Vagina (tissue), 2 donors: ENCODE results near the gene SPATA31C1. TPM values are rescaled to one million over a fixed set of nuclear protein-coding genes. Genes with fewer than 3 reads are reported as not detected.

Experiments
- DNase-seq, 2 donors: peaks; one replicate each; pipeline ENCODE4 v3.0.0-alpha.2; 2017; ENCODE audit errors: extremely low spot score in 2 of 2
- H3K27ac ChIP-seq: fragments of 200-600 bp; sonication (generic); one replicate; pipeline ENCODE4 v1.5.1; 2019
- H3K27me3 ChIP-seq: fragments of 200-600 bp; sonication (generic); one replicate; pipeline ENCODE4 v1.5.1; 2019
- H3K36me3 ChIP-seq, 2 donors: fragments of 200-600 bp; sonication (generic); one replicate each; pipeline ENCODE4 v1.5.1; 2017 to 2019
- H3K4me1 ChIP-seq: fragments of 200-600 bp; sonication (generic); one replicate; pipeline ENCODE4 v1.5.1; 2019
- H3K4me3 ChIP-seq, 2 donors: fragments of 200-600 bp; sonication (generic); 1 replicate in 1 of 2; 2 replicates in 1 of 2; pipeline ENCODE4 v1.5.1; 2016 to 2019
- H3K9me3 ChIP-seq: fragments of 200-600 bp; sonication (generic); one replicate; pipeline ENCODE4 v1.5.1; 2019
- CTCF ChIP-seq, 3 experiments: fragments of 450-650 bp in 2 of 3; fragments of 200-600 bp in 1 of 3; sonication (generic) in 1 of 3; IDR thresholded peaks; one replicate each; pipeline ENCODE4 v1.5.1; 2017 to 2019; ENCODE audit warnings: antibody characterized with exemption in 3 of 3, mild to moderate bottlenecking in 2 of 3, moderate library complexity in 2 of 3
- POLR2A ChIP-seq, 2 donors: fragments of 450-650 bp; IDR thresholded peaks; one replicate each; pipeline ENCODE4 v1.6.1; 2017; ENCODE audit warnings: antibody characterized with exemption in 2 of 2, mild to moderate bottlenecking in 2 of 2, moderate library complexity in 2 of 2
- POLR2AphosphoS5 ChIP-seq, 2 donors: sonication (generic); formaldehyde crosslinking; IDR thresholded peaks; one replicate each; pipeline ENCODE4 v1.9.0; 2017; ENCODE audit warnings: antibody characterized with exemption in 2 of 2, mild to moderate bottlenecking in 2 of 2, low read depth in 1 of 2; ENCODE audit not compliant: insufficient read depth in 1 of 2
- intact Hi-C: fragments of 100-400 bp; cut with DNase I; formaldehyde crosslinking; loops from one replicate; pipeline ENCODE4 v1.15.1; 2023
- total RNA-seq: library from RNA; depleted of rRNA; stranded (reverse); fragments of >200 nt; gene quantifications from one replicate; pipeline ENCODE4 v1.2.3, GENCODE V29; 2016

Gene SPATA31C1
- total RNA-seq, 1 donor from 2014 or later = not detected

GRCh38 chr9:87959916-87960581, 42.3 kb downstream of the SPATA31C1 start:
- H3K27ac ChIP-seq = no peak overlapping the region
- H3K36me3 ChIP-seq = no peaks in the 10 kb centered on the region
- no peak overlapping the region for H3K4me3 ChIP-seq
- no peak for DNase-seq
- no peaks in the 10 kb centered on the region for H3K9me3 ChIP-seq
- no peaks in the 10 kb centered on the region for H3K27me3 ChIP-seq
- H3K4me1 ChIP-seq = no peaks in the 10 kb centered on the region
- intact Hi-C loops = no loop called here
- TF ChIP-seq POLR2A (IDR thresholded peaks at IDR 0.05) (no peak), CTCF (IDR thresholded peaks at IDR 0.05) (no peak), POLR2AphosphoS5 (IDR thresholded peaks at IDR 0.05; ENCODE audit: insufficient read depth in 1 of 2, low read depth in 1 of 2) (no peak)

- H3K27me3 ChIP-seq = no peaks in the 10 kb centered on the region
- DNase-seq = no peak
- H3K4me3 ChIP-seq = no peak overlapping the region
- intact Hi-C loops = no loop called here
- H3K4me1 ChIP-seq = no peaks in the 10 kb centered on the region
- peaks cover 0 to 10% of the 10 kb centered on the region in 2 donors for H3K36me3 ChIP-seq
- H3K27ac ChIP-seq = no peak overlapping the region
- H3K9me3 ChIP-seq = no peaks in the 10 kb centered on the region
- TF ChIP-seq CTCF (IDR thresholded peaks at IDR 0.05) (no peak), POLR2AphosphoS5 (IDR thresholded peaks at IDR 0.05; ENCODE audit: insufficient read depth in 1 of 2, low read depth in 1 of 2) (no peak), POLR2A (IDR thresholded peaks at IDR 0.05) (no peak)
Observed at GRCh38 chr9:87963770-87964169, 46.0 kb downstream of the SPATA31C1 start.

GRCh38 chr9:87964826-87965225, 47.1 kb downstream of the SPATA31C1 start:
- no peak for DNase-seq
- no peaks in the 10 kb centered on the region for H3K27me3 ChIP-seq
- no peak overlapping the region for H3K4me3 ChIP-seq
- no peak overlapping the region for H3K27ac ChIP-seq
- no peaks in the 10 kb centered on the region for H3K4me1 ChIP-seq
- no peaks in the 10 kb centered on the region for H3K9me3 ChIP-seq
- H3K36me3 ChIP-seq = peaks cover 0 to 10% of the 10 kb centered on the region in 2 donors
- intact Hi-C loops = no loop called here
- TF ChIP-seq POLR2A (IDR thresholded peaks at IDR 0.05) (no peak), CTCF (IDR thresholded peaks at IDR 0.05) (no peak), POLR2AphosphoS5 (IDR thresholded peaks at IDR 0.05; ENCODE audit: insufficient read depth in 1 of 2, low read depth in 1 of 2) (no peak)

GRCh38 chr9:87968155-87968554, 50.4 kb downstream of the SPATA31C1 start:
- DNase-seq = no peak
- H3K27me3 ChIP-seq = no peaks in the 10 kb centered on the region
- peaks cover 0 to 10% of the 10 kb centered on the region in 2 donors for H3K36me3 ChIP-seq
- no peak overlapping the region for H3K4me3 ChIP-seq
- no peak for TF ChIP-seq CTCF (IDR thresholded peaks at IDR 0.05)
- no peak for TF ChIP-seq POLR2AphosphoS5 (IDR thresholded peaks at IDR 0.05; ENCODE audit: insufficient read depth in 1 of 2, low read depth in 1 of 2)
- no peak for TF ChIP-seq POLR2A (IDR thresholded peaks at IDR 0.05)
- no peaks in the 10 kb centered on the region for H3K9me3 ChIP-seq
- H3K27ac ChIP-seq = no peak overlapping the region
- peaks cover 4% of the 10 kb centered on the region for H3K4me1 ChIP-seq
- intact Hi-C loops = no loop called here

GRCh38 chr9:87970602-87971001, 52.8 kb downstream of the SPATA31C1 start:
- Histone ChIP-seq H3K4me1 (peaks cover 14% of the 10 kb centered on the region), H3K27ac (no peak overlapping the region), H3K27me3 (no peaks in the 10 kb centered on the region), H3K4me3 (no peak overlapping the region), H3K36me3 (peaks cover 0 to 10% of the 10 kb centered on the region in 2 donors), H3K9me3 (no peaks in the 10 kb centered on the region)
- intact Hi-C loops = no loop called here
- no peak for DNase-seq
- no peak for TF ChIP-seq POLR2AphosphoS5 (IDR thresholded peaks at IDR 0.05; ENCODE audit: insufficient read depth in 1 of 2, low read depth in 1 of 2)
- TF ChIP-seq CTCF (IDR thresholded peaks at IDR 0.05) = no peak
- TF ChIP-seq POLR2A (IDR thresholded peaks at IDR 0.05) = no peak
